HG03432 (cell line): ENCODE results near the gene CSN3.

Source experiments
- ATAC-seq: cut with Tn5 transposase; IDR thresholded peaks from one replicate; pipeline ENCODE4 v1.9.1; 2021; ENCODE audit warnings: mild to moderate bottlenecking, moderate library complexity; ENCODE audit not compliant: unreplicated experiment

Gene CSN3

GRCh38 chr4:70288651-70289050, 46.3 kb downstream of the CSN3 start:
- ATAC-seq = no peak

DNA sequence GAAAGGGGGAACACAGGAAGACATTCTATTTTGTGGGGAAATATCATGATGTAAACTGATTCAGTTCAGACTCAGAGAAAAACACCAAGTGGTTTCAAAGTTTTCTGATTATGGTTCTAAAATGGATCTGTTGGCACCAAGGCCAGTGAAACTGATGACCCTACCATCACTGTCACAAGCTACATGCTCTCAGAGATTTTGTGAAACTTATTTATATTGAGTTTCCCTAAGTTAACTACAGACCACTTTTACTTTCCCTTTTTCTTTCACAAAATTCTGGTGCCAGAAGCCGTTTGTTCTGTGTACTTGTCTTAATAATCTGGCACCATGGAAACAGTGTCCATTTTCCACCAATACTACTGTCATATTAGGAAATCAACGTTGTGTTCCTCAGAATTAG, 48.9 kb downstream of the CSN3 start:
- ATAC-seq = no peak

DNA sequence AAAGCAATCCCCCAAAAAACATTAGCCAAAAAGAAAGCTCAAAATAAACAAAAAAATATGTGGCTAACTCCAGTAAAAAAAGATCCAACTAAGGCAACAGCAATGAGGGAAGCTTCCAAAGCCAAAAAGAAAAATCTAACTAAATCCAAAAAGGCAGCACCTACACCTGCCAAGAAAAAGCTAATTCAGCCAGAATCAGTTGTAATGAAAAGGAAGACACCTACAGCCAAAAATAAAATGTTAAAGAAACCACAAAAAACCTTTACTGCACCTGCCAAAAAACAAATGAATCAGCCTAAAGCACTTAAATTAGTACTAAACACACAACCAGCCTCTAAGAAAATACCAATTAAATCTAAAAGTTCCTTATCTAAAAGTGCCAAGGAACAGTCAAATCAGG, 55.2 kb downstream of the CSN3 start:
- ATAC-seq = no peak

DNA sequence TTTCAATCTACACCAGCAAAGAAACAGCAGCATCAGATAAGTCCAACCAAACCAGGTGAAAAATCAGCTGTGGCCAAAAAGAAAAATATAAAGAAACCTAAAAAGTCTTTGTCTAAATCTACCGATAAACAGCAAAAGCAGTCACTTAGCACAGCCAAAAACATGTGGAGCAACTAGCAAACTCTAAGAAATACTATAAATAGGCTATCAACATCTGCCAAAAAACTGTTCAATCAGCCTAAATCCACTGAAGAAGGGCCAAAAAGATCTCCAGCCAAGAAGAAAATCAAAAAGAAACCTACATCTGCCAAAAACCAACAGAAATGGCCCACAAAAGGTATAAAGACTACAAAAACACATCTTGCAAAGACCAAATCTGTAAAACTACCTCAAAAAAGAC, 55.7 kb downstream of the CSN3 start:
- ATAC-seq = no peak

DNA sequence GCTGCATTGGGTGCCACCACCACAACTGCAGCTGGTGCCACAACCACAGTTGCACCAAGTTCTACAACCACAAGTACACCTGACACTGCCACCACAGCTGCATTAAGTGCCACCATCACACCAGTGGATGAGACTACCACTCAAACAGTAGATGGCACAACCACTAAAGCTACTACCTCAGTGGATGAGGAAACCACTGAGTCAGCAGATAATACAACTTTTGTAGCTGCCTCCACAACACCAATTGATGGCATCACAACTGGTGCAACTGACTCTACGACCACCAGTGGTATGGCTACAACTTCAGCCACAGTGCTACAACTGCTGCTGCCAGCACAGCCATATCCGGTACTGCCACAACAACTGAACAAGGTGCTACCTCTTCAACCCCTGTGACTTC, 57.2 kb downstream of the CSN3 start:
- no peak for ATAC-seq

GRCh38 chr4:70300215-70300614, 57.8 kb downstream of the CSN3 start:
- ATAC-seq = no peak
